ENCODE data around the gene PGC.
A peak's percentile ranks its signal among the peaks of the same experiment; 100 is the strongest.

PGC gene

DNA sequence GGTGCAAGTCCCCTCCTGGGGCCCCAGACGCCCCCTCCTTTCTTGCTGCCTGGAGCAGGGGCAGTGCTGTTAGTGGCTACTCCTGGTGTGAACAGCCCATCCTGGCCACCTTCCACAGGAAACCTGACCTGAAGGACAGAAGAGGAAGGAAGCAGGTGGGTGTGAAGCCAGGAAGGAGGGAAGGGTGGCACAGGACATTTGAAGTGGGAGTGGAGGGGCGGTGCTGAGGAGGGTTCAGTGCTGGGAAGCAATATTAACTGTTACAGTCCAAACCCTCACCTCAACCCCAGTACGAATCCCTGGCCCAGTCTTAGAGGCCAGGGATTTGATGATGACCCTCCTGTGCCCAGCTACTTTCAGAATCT is 34.2 kb upstream of the PGC start:
- Histone ChIP-seq H2BK5ac (ENCODE audit: low read depth, low read length, poor library complexity) (no peak overlapping the region), H3K79me2 (ENCODE audit: control insufficient read depth, insufficient read depth, low read length, poor library complexity) (no peaks in the 10 kb centered on the region), H3K4me3 (ENCODE audit: low read depth, low read length) (no peak overlapping the region), H3K14ac (ENCODE audit: low read length) (no peak overlapping the region), H3K36me3 (ENCODE audit: control insufficient read depth in 1 of 2, insufficient read depth in 2 of 2, low read length in 2 of 2) (peaks cover 3 to 4% of the 10 kb centered on the region in 2 experiments), H2AK5ac (ENCODE audit: low read length) (no peak overlapping the region), H2BK120ac (ENCODE audit: insufficient read depth, low read length, poor library complexity) (no peak overlapping the region), H3K79me1 (ENCODE audit: low read length) (peaks cover 2% of the 10 kb centered on the region), H4K91ac (ENCODE audit: low read depth, low read length) (no peak overlapping the region), H2BK12ac (ENCODE audit: low read length) (no peak overlapping the region), H3K9me3 (ENCODE audit: insufficient read depth, low read depth, low read length) (no peaks in the 10 kb centered on the region), H3K23ac (ENCODE audit: low read length) (no peak overlapping the region), H4K12ac (ENCODE audit: low read depth, low read length) (no peak overlapping the region), H3K4me1 (ENCODE audit: control insufficient read depth in 1 of 2, insufficient read depth in 2 of 2, low read length in 2 of 2) (peaks cover 20 to 29% of the 10 kb centered on the region in 2 experiments), H3K27ac (ENCODE audit: low read depth, low read length) (no peak overlapping the region), H3K27me3 (ENCODE audit: insufficient read depth, low read length) (no peaks in the 10 kb centered on the region), H4K8ac (ENCODE audit: low read depth, low read length) (no peak overlapping the region), H3K4me2 (ENCODE audit: low read length) (peak overlapping the region; percentile 87), H3K4ac (ENCODE audit: low read depth, low read length) (no peak overlapping the region), H2AFZ (ENCODE audit: insufficient read depth, low read length, poor library complexity) (no peak overlapping the region), H3K18ac (ENCODE audit: low read length) (no peak overlapping the region), H3K9ac (ENCODE audit: low read length) (no peak overlapping the region)
- DNase-seq: no peak
- WGBS (ENCODE audit: extremely low coverage, insufficient coverage, insufficient read length): no CpG with 5 or more reads among the region's 3 CpGs

DNA sequence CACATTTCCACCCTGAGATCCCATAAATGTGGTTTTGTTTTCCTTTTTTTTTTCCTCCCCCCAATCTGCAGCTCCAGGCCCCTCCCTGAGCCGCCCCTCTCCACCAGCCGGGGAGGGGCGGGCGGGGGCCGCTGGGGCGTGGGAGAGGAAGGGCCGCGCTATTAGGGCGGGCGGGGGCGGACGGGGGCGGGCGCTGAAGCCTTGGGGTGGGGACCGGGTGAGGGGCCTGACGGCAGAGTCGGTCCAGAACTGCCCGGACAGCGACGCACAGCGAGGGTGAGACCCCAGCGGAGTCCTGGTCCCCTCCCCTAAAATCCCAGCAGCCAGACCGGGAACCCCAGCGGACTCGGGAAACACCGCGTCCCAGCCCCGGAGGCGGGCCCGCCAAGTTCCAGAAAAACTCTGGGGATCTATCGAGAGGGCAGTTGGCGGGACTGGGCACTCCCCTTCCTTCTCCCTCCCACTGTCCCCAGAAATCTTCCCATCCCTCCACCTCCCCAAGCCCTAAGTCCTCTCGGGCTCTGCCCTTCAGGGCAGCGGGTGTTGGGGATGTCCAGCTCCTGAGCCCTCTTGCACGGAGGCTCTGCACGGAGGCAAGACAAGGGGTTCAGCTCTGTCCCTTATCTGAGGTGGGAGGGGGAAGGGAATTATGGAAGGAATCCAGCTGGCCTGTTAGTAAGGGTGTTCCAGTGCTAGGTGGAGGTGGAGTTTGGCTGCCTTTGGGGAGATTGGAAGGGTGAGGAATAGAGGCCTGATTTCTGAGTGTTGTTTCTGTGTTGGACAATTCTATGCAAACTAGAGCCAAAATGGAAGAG is 33.6 kb upstream of the PGC start, which contains the start of gene PRICKLE4:
TSS of gene PRICKLE4 (plus strand) at position 232 of the 815 bp plus-strand sequence. CDS start 2,692 bp downstream, outside the sequence.
- Histone ChIP-seq H4K8ac (ENCODE audit: low read depth, low read length) (peak within 1 kb of the TSS; percentile 25), H3K4ac (ENCODE audit: low read depth, low read length) (no peak within 1 kb of the TSS), H3K4me1 (ENCODE audit: control insufficient read depth in 1 of 2, insufficient read depth in 2 of 2, low read length in 2 of 2) (peaks cover 16 to 25% of the 10 kb centered on the region in 2 experiments), H3K14ac (ENCODE audit: low read length) (peak within 1 kb of the TSS; percentile 35), H3K9ac (ENCODE audit: low read length) (peak within 1 kb of the TSS; percentile 78), H3K23ac (ENCODE audit: low read length) (no peak within 1 kb of the TSS), H4K91ac (ENCODE audit: low read depth, low read length) (peak within 1 kb of the TSS; percentile 63), H3K36me3 (ENCODE audit: control insufficient read depth in 1 of 2, insufficient read depth in 2 of 2, low read length in 2 of 2) (peaks cover 3 to 4% of the 10 kb centered on the region in 2 experiments), H3K4me3 (ENCODE audit: low read depth, low read length) (peak within 1 kb of the TSS; percentile 72), H3K4me2 (ENCODE audit: low read length) (peak within 1 kb of the TSS; percentile 90), H3K79me1 (ENCODE audit: low read length) (peaks cover 2% of the 10 kb centered on the region), H2AFZ (ENCODE audit: insufficient read depth, low read length, poor library complexity) (peak within 1 kb of the TSS; percentile 75), H3K18ac (ENCODE audit: low read length) (peak within 1 kb of the TSS; percentile 72), H3K79me2 (ENCODE audit: control insufficient read depth, insufficient read depth, low read length, poor library complexity) (no peaks in the 10 kb centered on the region), H3K27ac (ENCODE audit: low read depth, low read length) (no peak within 1 kb of the TSS), H2BK120ac (ENCODE audit: insufficient read depth, low read length, poor library complexity) (peak within 1 kb of the TSS; percentile 34), H3K27me3 (ENCODE audit: insufficient read depth, low read length) (no peaks in the 10 kb centered on the region), H2BK12ac (ENCODE audit: low read length) (no peak within 1 kb of the TSS), H3K9me3 (ENCODE audit: insufficient read depth, low read depth, low read length) (no peaks in the 10 kb centered on the region), H4K12ac (ENCODE audit: low read depth, low read length) (no peak within 1 kb of the TSS), H2AK5ac (ENCODE audit: low read length) (no peak within 1 kb of the TSS), H2BK5ac (ENCODE audit: low read depth, low read length, poor library complexity) (no peak within 1 kb of the TSS)
- no peak for DNase-seq
- no CpG with 5 or more reads among the region's 36 CpGs for WGBS (ENCODE audit: extremely low coverage, insufficient coverage, insufficient read length)

DNA sequence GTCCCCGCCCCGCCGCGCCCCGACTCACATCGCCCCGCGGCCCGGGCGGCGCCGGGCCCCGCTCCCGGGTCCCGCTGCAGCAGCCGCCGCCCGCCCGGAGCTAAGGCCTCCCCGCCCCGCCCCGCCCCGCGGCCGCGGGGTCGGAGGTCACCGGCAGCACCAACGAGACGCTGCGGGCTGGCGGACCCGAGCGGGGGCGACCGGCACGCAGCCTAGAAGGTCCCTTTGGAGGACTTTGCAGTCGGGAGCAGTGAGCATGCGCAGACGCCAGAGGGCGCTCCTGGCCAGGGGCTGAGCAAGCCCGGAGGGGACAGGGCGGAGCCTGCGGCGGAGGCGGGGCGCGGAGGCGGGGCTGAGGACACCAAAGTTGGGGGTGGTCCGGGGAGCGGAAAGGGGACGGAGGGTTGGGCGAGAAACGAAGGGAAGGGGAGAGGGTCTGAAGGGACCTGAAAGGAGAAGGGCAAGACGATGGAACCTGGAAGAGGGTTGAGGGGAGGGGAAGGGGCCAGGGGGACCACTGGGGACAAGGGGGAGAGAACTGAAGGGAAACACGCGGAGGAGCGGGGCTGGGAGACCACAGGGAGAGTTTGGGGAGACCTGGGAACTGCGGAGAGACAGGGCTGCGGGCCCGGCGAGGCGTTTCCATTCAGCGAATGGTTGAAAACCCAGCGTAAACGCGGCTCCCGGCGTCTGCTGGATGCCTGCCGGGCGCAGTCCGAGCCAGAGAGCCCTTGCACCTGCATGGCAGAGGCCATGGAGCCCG is 32.8 kb upstream of the PGC start, which contains the start of gene FRS3:
TSS of gene FRS3 (minus strand) at position 113 of the 763 bp plus-strand sequence. CDS start 2,913 bp downstream, outside the sequence.
- H3K79me1 ChIP-seq (ENCODE audit: low read length): peaks cover 2% of the 10 kb centered on the region
- no peak within 1 kb of the TSS for H3K27ac ChIP-seq (ENCODE audit: low read depth, low read length)
- H3K4me1 ChIP-seq (ENCODE audit: control insufficient read depth in 1 of 2, insufficient read depth in 2 of 2, low read length in 2 of 2): peaks cover 9 to 18% of the 10 kb centered on the region in 2 experiments
- peak within 1 kb of the TSS; percentile 34 for H2BK120ac ChIP-seq (ENCODE audit: insufficient read depth, low read length, poor library complexity)
- no peaks in the 10 kb centered on the region for H3K79me2 ChIP-seq (ENCODE audit: control insufficient read depth, insufficient read depth, low read length, poor library complexity)
- H2BK5ac ChIP-seq (ENCODE audit: low read depth, low read length, poor library complexity): no peak within 1 kb of the TSS
- H3K9ac ChIP-seq (ENCODE audit: low read length): peak within 1 kb of the TSS; percentile 78
- peak within 1 kb of the TSS; percentile 72 for H3K18ac ChIP-seq (ENCODE audit: low read length)
- DNase-seq: peak; percentile 94 to 98
- peak within 1 kb of the TSS; percentile 90 for H3K4me2 ChIP-seq (ENCODE audit: low read length)
- H3K27me3 ChIP-seq (ENCODE audit: insufficient read depth, low read length): no peaks in the 10 kb centered on the region
- H3K9me3 ChIP-seq (ENCODE audit: insufficient read depth, low read depth, low read length): no peaks in the 10 kb centered on the region
- peak within 1 kb of the TSS; percentile 11 for H4K12ac ChIP-seq (ENCODE audit: low read depth, low read length)
- H4K8ac ChIP-seq (ENCODE audit: low read depth, low read length): peak within 1 kb of the TSS; percentile 25
- H2AK5ac ChIP-seq (ENCODE audit: low read length): peak within 1 kb of the TSS; percentile 3
- peak within 1 kb of the TSS; percentile 75 for H2AFZ ChIP-seq (ENCODE audit: insufficient read depth, low read length, poor library complexity)
- H3K4ac ChIP-seq (ENCODE audit: low read depth, low read length): peak within 1 kb of the TSS; percentile 7
- peak within 1 kb of the TSS; percentile 72 for H3K4me3 ChIP-seq (ENCODE audit: low read depth, low read length)
- H3K36me3 ChIP-seq (ENCODE audit: control insufficient read depth in 1 of 2, insufficient read depth in 2 of 2, low read length in 2 of 2): peaks cover 7 to 9% of the 10 kb centered on the region in 2 experiments
- peak within 1 kb of the TSS; percentile 29 for H3K14ac ChIP-seq (ENCODE audit: low read length)
- WGBS (ENCODE audit: extremely low coverage, insufficient coverage, insufficient read length): no CpG with 5 or more reads among the region's 73 CpGs
- peak within 1 kb of the TSS; percentile 63 for H4K91ac ChIP-seq (ENCODE audit: low read depth, low read length)
- H2BK12ac ChIP-seq (ENCODE audit: low read length): no peak within 1 kb of the TSS
- no peak within 1 kb of the TSS for H3K23ac ChIP-seq (ENCODE audit: low read length)

DNA sequence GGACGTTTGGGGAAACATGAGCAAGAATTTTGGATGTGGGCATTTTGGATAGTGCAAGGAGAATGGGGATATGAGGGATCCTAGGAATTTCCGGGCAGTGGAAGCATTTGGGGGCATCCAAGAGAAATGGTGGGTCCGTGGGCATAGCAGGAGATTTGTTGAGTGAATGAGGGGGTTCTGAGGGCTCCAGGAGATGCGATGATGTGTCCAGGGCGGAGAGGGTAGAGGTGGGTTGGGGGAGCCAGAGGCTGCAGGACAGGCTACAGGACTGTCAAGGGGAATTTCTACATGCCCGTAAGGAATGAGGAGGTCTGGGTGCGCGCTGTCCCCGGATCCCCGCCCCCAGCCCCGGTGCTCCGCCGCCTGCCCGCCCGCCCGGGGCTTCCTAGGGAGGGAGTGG is 32.1 kb upstream of the PGC start:
- Histone ChIP-seq H3K27ac (ENCODE audit: low read depth, low read length) (no peak overlapping the region), H3K79me2 (ENCODE audit: control insufficient read depth, insufficient read depth, low read length, poor library complexity) (no peaks in the 10 kb centered on the region), H3K14ac (ENCODE audit: low read length) (peak overlapping the region; percentile 29), H4K12ac (ENCODE audit: low read depth, low read length) (peak overlapping the region; percentile 11), H2BK12ac (ENCODE audit: low read length) (no peak overlapping the region), H3K4me3 (ENCODE audit: low read depth, low read length) (peak overlapping the region; percentile 72), H4K91ac (ENCODE audit: low read depth, low read length) (peak overlapping the region; percentile 36), H3K23ac (ENCODE audit: low read length) (no peak overlapping the region), H3K18ac (ENCODE audit: low read length) (peak overlapping the region; percentile 28), H3K9me3 (ENCODE audit: insufficient read depth, low read depth, low read length) (no peaks in the 10 kb centered on the region), H3K36me3 (ENCODE audit: control insufficient read depth in 1 of 2, insufficient read depth in 2 of 2, low read length in 2 of 2) (peaks cover 11 to 16% of the 10 kb centered on the region in 2 experiments), H4K8ac (ENCODE audit: low read depth, low read length) (peak overlapping the region; percentile 17), H3K4ac (ENCODE audit: low read depth, low read length) (peak overlapping the region; percentile 7), H3K4me1 (ENCODE audit: control insufficient read depth in 1 of 2, insufficient read depth in 2 of 2, low read length in 2 of 2) (peaks cover 6 to 12% of the 10 kb centered on the region in 2 experiments), H2BK120ac (ENCODE audit: insufficient read depth, low read length, poor library complexity) (no peak overlapping the region), H3K79me1 (ENCODE audit: low read length) (peaks cover 2% of the 10 kb centered on the region), H3K9ac (ENCODE audit: low read length) (peak overlapping the region; percentile 78), H2AK5ac (ENCODE audit: low read length) (peak overlapping the region; percentile 3), H2BK5ac (ENCODE audit: low read depth, low read length, poor library complexity) (no peak overlapping the region), H3K4me2 (ENCODE audit: low read length) (peak overlapping the region; percentile 90), H3K27me3 (ENCODE audit: insufficient read depth, low read length) (no peaks in the 10 kb centered on the region), H2AFZ (ENCODE audit: insufficient read depth, low read length, poor library complexity) (peak overlapping the region; percentile 1)
- no CpG with 5 or more reads among the region's 16 CpGs for WGBS (ENCODE audit: extremely low coverage, insufficient coverage, insufficient read length)
- no peak for DNase-seq

Measured in trophoblast cell (in vitro differentiated cells and primary cell).